Measurements from ENCODE around the gene SEZ6. TPM values are rescaled to one million over a fixed set of nuclear protein-coding genes. Genes with fewer than 3 reads are reported as not detected.

SEZ6 gene
- total and polyA plus RNA-seq, 10 donors: 0.88 TPM; not detected in 9

- no peak overlapping the region for H3K4me3 ChIP-seq
- H3K4me1 ChIP-seq: peaks cover 0 to 29% (median 14%) of the 10 kb centered on the region in 6 donors
- WGBS, 5 donors: 67 to 74% (median 71%) methylated on average over 8 of the region's 8 CpGs
- no peaks in the 10 kb centered on the region for H3K9me3 ChIP-seq
- intact Hi-C loops (cut with DNase I; ENCODE audit: low total_unique reads): loop anchor here (2.0 kb wide), 1 partner anchor 151 kb away; no protein-coding TSS in a partner anchor
- no peak overlapping the region for H3K27ac ChIP-seq
- DNase-seq: peak; percentile 40
- no peaks in the 10 kb centered on the region for H3K36me3 ChIP-seq
- TF ChIP-seq POLR2A (IDR thresholded peaks at IDR 0.05) (no peak), CTCF (IDR thresholded peaks at IDR 0.05 in 8 of 11, conservative IDR thresholded peaks at IDR 0.05 in 3 of 11) (no peak), POLR2AphosphoS5 (IDR thresholded peaks at IDR 0.05) (no peak)
- peaks cover 0 to 42% (median 12%) of the 10 kb centered on the region in 7 donors for H3K27me3 ChIP-seq (replicated peaks in 1 of 7)
These were observed 42.0 kb downstream of the SEZ6 start for GRCh38 chr17:28963841-28964240.

GRCh38 chr17:28963055-28963611 is 42.7 kb downstream of the SEZ6 start:
- H3K4me1 ChIP-seq: peaks cover 0 to 22% (median 14%) of the 10 kb centered on the region in 6 donors
- no peak for TF ChIP-seq POLR2A (IDR thresholded peaks at IDR 0.05)
- no peak for TF ChIP-seq POLR2AphosphoS5 (IDR thresholded peaks at IDR 0.05)
- no peak for TF ChIP-seq CTCF (IDR thresholded peaks at IDR 0.05 in 8 of 11, conservative IDR thresholded peaks at IDR 0.05 in 3 of 11)
- H3K9me3 ChIP-seq: no peaks in the 10 kb centered on the region
- no peaks in the 10 kb centered on the region for H3K36me3 ChIP-seq
- intact Hi-C loops (cut with DNase I; ENCODE audit: low total_unique reads): no loop called here
- peak; percentile 15 for DNase-seq
- 61 to 74% (median 65%) methylated on average over 6 of the region's 6 CpGs for WGBS, 5 donors
- H3K27me3 ChIP-seq (replicated peaks in 1 of 7): peaks cover 0 to 42% (median 12%) of the 10 kb centered on the region in 7 donors
- no peak overlapping the region for H3K27ac ChIP-seq
- no peak overlapping the region for H3K4me3 ChIP-seq

GRCh38 chr17:28961391-28961790 is 44.4 kb downstream of the SEZ6 start:
- intact Hi-C loops (cut with DNase I; ENCODE audit: low total_unique reads): no loop called here
- TF ChIP-seq CTCF (IDR thresholded peaks at IDR 0.05 in 8 of 11, conservative IDR thresholded peaks at IDR 0.05 in 3 of 11) (no peak), POLR2A (IDR thresholded peaks at IDR 0.05) (no peak)
- peak; percentile 36 for DNase-seq

GRCh38 chr17:28960256-28961061 is 45.4 kb downstream of the SEZ6 start:
- no peak overlapping the region for H3K4me3 ChIP-seq
- intact Hi-C loops (cut with DNase I; ENCODE audit: low total_unique reads): no loop called here
- H3K27me3 ChIP-seq (replicated peaks in 1 of 7): peaks cover 0 to 41% (median 12%) of the 10 kb centered on the region in 7 donors
- WGBS, 5 donors: 85 to 95% (median 95%) methylated on average over 6 to 18 of the region's 18 CpGs
- no peaks in the 10 kb centered on the region for H3K9me3 ChIP-seq
- TF ChIP-seq CTCF (IDR thresholded peaks at IDR 0.05 in 8 of 11, conservative IDR thresholded peaks at IDR 0.05 in 3 of 11): no peak
- TF ChIP-seq POLR2AphosphoS5 (IDR thresholded peaks at IDR 0.05): no peak
- no peak for TF ChIP-seq POLR2A (IDR thresholded peaks at IDR 0.05)
- H3K27ac ChIP-seq: no peak overlapping the region
- DNase-seq: peak; percentile 51
- peaks cover 0 to 2% (median under 1%) of the 10 kb centered on the region in 6 donors for H3K4me1 ChIP-seq
- no peaks in the 10 kb centered on the region for H3K36me3 ChIP-seq

More at GRCh38 chr17:28961391-28961790, 44.4 kb downstream of the SEZ6 start:
- Histone ChIP-seq H3K9me3 (no peaks in the 10 kb centered on the region), H3K27ac (no peak overlapping the region), H3K27me3 (replicated peaks in 1 of 7) (peaks cover 0 to 42% (median 12%) of the 10 kb centered on the region in 7 donors), H3K4me3 (no peak overlapping the region), H3K4me1 (peaks cover 0 to 7% (median 2%) of the 10 kb centered on the region in 6 donors), H3K36me3 (no peaks in the 10 kb centered on the region)
- 87 to 91% (median 90%) methylated on average over 7 of the region's 7 CpGs for WGBS, 5 donors

All from spleen (tissue), 11 donors.